ENCODE data around the gene TPT1. TPM values are rescaled to one million over a fixed set of nuclear protein-coding genes. Genes with fewer than 3 reads are reported as not detected.
"Not testable (repeated sequence)": the region's sequence is repeated elsewhere in the genome, so short reads cannot be mapped to it uniquely, and the experiment has no call there.

The TPT1 gene
- total RNA-seq, 1 donor from 2014 or later: 2,987 TPM

GRCh38 chr13:45299194-45299593 is 41.8 kb downstream of the TPT1 start:
- Mint-ChIP-seq H3K9me3 (ENCODE audit: low read depth) (no peaks in the 10 kb centered on the region), H3K4me1 (ENCODE audit: low read depth) (peaks cover 8% of the 10 kb centered on the region)
- DNase-seq (ENCODE audit: low spot score): no peak

DNA sequence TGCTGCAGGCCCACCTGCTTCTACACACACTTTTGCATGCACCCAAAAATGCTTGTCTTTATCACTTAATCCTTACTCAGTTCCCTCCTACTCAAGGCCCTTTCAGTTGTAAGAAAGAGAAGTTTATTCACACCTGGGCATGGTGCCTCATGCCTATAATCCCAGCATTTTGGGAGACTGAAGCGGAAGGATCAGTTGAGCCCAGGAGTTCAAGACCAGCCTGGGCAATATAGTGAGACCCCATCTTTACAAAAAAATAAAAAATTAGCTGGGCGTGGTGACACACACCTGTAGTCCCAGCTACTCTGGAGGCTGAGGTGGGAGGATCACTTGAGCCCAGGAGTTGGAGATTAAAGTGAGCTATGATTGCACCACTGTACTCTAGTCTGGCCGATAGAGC is 42.4 kb downstream of the TPT1 start:
- H3K4me3 Mint-ChIP-seq (ENCODE audit: unreplicated experiment); H3K4me1 Mint-ChIP-seq (ENCODE audit: low read depth); DNase-seq (ENCODE audit: low spot score); H3K27me3 Mint-ChIP-seq (ENCODE audit: low read depth); H3K27ac Mint-ChIP-seq (ENCODE audit: unreplicated experiment); H3K36me3 Mint-ChIP-seq (ENCODE audit: low read depth); H3K9me3 Mint-ChIP-seq (ENCODE audit: low read depth): not testable (repeated sequence)

More at GRCh38 chr13:45299194-45299593, 41.8 kb downstream of the TPT1 start:
- Mint-ChIP-seq H3K27ac (ENCODE audit: unreplicated experiment) (no peak overlapping the region), H3K4me3 (ENCODE audit: unreplicated experiment) (no peak overlapping the region), H3K27me3 (ENCODE audit: low read depth) (no peaks in the 10 kb centered on the region), H3K36me3 (ENCODE audit: low read depth) (no peaks in the 10 kb centered on the region)
- TF ChIP-seq, protein P1, sequence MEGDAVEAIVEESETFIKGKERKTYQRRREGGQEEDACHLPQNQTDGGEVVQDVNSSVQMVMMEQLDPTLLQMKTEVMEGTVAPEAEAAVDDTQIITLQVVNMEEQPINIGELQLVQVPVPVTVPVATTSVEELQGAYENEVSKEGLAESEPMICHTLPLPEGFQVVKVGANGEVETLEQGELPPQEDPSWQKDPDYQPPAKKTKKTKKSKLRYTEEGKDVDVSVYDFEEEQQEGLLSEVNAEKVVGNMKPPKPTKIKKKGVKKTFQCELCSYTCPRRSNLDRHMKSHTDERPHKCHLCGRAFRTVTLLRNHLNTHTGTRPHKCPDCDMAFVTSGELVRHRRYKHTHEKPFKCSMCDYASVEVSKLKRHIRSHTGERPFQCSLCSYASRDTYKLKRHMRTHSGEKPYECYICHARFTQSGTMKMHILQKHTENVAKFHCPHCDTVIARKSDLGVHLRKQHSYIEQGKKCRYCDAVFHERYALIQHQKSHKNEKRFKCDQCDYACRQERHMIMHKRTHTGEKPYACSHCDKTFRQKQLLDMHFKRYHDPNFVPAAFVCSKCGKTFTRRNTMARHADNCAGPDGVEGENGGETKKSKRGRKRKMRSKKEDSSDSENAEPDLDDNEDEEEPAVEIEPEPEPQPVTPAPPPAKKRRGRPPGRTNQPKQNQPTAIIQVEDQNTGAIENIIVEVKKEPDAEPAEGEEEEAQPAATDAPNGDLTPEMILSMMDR (IDR thresholded peaks at IDR 0.05): no peak

DNA sequence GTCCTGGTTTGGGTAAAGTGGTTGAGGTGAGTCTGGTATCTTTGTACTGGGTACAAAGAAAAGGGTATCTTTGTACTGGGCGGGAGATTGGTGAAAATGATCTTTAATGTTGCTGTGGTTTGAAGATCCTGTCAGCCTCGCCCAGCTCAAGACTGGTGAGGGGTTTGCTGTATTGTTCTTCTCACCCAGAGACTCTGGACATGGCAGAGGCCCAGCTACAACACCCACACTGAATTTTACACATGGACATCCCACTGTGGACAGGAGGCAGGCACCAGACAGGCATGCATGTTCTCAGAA is 42.8 kb downstream of the TPT1 start:
- no peak overlapping the region for H3K27ac Mint-ChIP-seq (ENCODE audit: unreplicated experiment)

GRCh38 chr13:45297456-45298205 is 43.4 kb downstream of the TPT1 start:
- no peak for DNase-seq (ENCODE audit: low spot score)
- no peaks in the 10 kb centered on the region for H3K27me3 Mint-ChIP-seq (ENCODE audit: low read depth)
- H3K27ac Mint-ChIP-seq (ENCODE audit: unreplicated experiment): no peak overlapping the region
- TF ChIP-seq, protein P1 (IDR thresholded peaks at IDR 0.05): no peak
- no peak overlapping the region for H3K4me3 Mint-ChIP-seq (ENCODE audit: unreplicated experiment)
- H3K4me1 Mint-ChIP-seq (ENCODE audit: low read depth): peaks cover 8% of the 10 kb centered on the region
- H3K9me3 Mint-ChIP-seq (ENCODE audit: low read depth): no peaks in the 10 kb centered on the region
- no peaks in the 10 kb centered on the region for H3K36me3 Mint-ChIP-seq (ENCODE audit: low read depth)

More for the DNA sequence above, 42.8 kb downstream of the TPT1 start:
- Mint-ChIP-seq H3K27me3 (ENCODE audit: low read depth) (no peaks in the 10 kb centered on the region), H3K9me3 (ENCODE audit: low read depth) (no peaks in the 10 kb centered on the region), H3K4me1 (ENCODE audit: low read depth) (peaks cover 8% of the 10 kb centered on the region), H3K36me3 (ENCODE audit: low read depth) (no peaks in the 10 kb centered on the region), H3K4me3 (ENCODE audit: unreplicated experiment) (no peak overlapping the region)
- TF ChIP-seq, protein P1 (IDR thresholded peaks at IDR 0.05): no peak
- DNase-seq (ENCODE audit: low spot score): no peak

DNA sequence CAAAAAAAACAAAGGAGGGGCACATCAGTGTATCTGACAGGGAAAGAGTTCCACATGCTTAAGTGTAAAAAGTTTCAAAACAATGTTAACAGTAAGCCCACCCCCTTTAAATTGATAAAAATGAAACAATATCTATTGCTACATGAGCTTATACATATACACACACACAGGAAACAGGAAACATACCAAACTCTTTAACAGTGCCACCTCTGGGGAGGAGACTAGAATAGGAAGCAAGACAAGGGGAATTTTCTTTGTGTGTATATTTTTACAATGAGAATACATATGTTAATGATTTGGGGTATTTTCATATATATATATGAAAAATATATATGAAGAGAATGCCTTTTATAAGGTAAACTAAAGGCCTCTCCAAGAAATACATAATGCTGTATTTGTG is 44.7 kb downstream of the TPT1 start:
- H3K4me1 Mint-ChIP-seq (ENCODE audit: low read depth): peaks cover 8% of the 10 kb centered on the region
- H3K27me3 Mint-ChIP-seq (ENCODE audit: low read depth): no peaks in the 10 kb centered on the region
- no peaks in the 10 kb centered on the region for H3K9me3 Mint-ChIP-seq (ENCODE audit: low read depth)
- H3K36me3 Mint-ChIP-seq (ENCODE audit: low read depth): no peaks in the 10 kb centered on the region
- TF ChIP-seq, protein P1 (IDR thresholded peaks at IDR 0.05): no peak
- H3K4me3 Mint-ChIP-seq (ENCODE audit: unreplicated experiment): no peak overlapping the region
- no peak overlapping the region for H3K27ac Mint-ChIP-seq (ENCODE audit: unreplicated experiment)
- DNase-seq (ENCODE audit: low spot score): no peak

- H3K4me1 Mint-ChIP-seq (ENCODE audit: low read depth): peaks cover 8% of the 10 kb centered on the region
- no peaks in the 10 kb centered on the region for H3K36me3 Mint-ChIP-seq (ENCODE audit: low read depth)
- no peak overlapping the region for H3K27ac Mint-ChIP-seq (ENCODE audit: unreplicated experiment)
- DNase-seq (ENCODE audit: low spot score): no peak
- H3K9me3 Mint-ChIP-seq (ENCODE audit: low read depth): no peaks in the 10 kb centered on the region
- TF ChIP-seq, protein P1 (IDR thresholded peaks at IDR 0.05): no peak
- H3K4me3 Mint-ChIP-seq (ENCODE audit: unreplicated experiment): no peak overlapping the region
- no peaks in the 10 kb centered on the region for H3K27me3 Mint-ChIP-seq (ENCODE audit: low read depth)
Measured at GRCh38 chr13:45295536-45295935, 45.4 kb downstream of the TPT1 start.

Data from chondrocyte (in vitro differentiated cells).